RWPE1 (cell line): ENCODE measurements around the gene PCDHA8.

Source experiments
- CTCF ChIA-PET: fragments of 350-600 bp; sonication (Branson Sonifier 250); formaldehyde crosslinking; extraction: SDS; loops from one replicate; lab custom pipeline; 2021; lab: Yijun Ruan, JAX
- POLR2A ChIA-PET: fragments of 400-600 bp; formaldehyde crosslinking; extraction: SDS; loops from one replicate; lab custom pipeline; 2020; ENCODE audit warnings: antibody characterized with exemption; ENCODE audit not compliant: low non-redundant PET; lab: Yijun Ruan, JAX
- DNase-seq: peaks from one replicate; pipeline ENCODE4 v3.0.0; 2012; ENCODE audit warnings: low spot score
- H3K27ac ChIP-seq: fragments of 450-650 bp; 2 replicates; pipeline ENCODE4 v1.5.1; 2017
- TF ChIP-seq, protein P1 (sequence below): fragments of 450-650 bp; conservative IDR thresholded peaks from 2 replicates; pipeline ENCODE4 v1.5.1; 2017; ENCODE audit warnings: low read depth, mild to moderate bottlenecking

Gene PCDHA8

GRCh38 chr5:140882591-140882899 lies 41.6 kb downstream of the PCDHA8 start:
- POLR2A ChIA-PET: no interaction called here
- CTCF ChIA-PET: interaction anchor here (0.6 to 4.0 kb wide), 16 partner anchors 9 to 1054 kb away, joined by 3 to 50 read pairs (median 4); partner anchors contain the start of genes PCDHA11, PCDHA8, PCDHAC1 and PCDHAC2
- peak; percentile 62 for DNase-seq
- H3K27ac ChIP-seq: no peak overlapping the region
- TF ChIP-seq, protein P1, sequence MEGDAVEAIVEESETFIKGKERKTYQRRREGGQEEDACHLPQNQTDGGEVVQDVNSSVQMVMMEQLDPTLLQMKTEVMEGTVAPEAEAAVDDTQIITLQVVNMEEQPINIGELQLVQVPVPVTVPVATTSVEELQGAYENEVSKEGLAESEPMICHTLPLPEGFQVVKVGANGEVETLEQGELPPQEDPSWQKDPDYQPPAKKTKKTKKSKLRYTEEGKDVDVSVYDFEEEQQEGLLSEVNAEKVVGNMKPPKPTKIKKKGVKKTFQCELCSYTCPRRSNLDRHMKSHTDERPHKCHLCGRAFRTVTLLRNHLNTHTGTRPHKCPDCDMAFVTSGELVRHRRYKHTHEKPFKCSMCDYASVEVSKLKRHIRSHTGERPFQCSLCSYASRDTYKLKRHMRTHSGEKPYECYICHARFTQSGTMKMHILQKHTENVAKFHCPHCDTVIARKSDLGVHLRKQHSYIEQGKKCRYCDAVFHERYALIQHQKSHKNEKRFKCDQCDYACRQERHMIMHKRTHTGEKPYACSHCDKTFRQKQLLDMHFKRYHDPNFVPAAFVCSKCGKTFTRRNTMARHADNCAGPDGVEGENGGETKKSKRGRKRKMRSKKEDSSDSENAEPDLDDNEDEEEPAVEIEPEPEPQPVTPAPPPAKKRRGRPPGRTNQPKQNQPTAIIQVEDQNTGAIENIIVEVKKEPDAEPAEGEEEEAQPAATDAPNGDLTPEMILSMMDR: no peak

GRCh38 chr5:140883373-140883772 lies 42.4 kb downstream of the PCDHA8 start:
- TF ChIP-seq, protein P1: no peak
- POLR2A ChIA-PET: no interaction called here
- CTCF ChIA-PET: interaction anchor here (0.5 to 4.0 kb wide), 10 partner anchors 24 to 157 kb away, joined by 3 to 50 read pairs (median 4); partner anchors contain the start of genes PCDHA8 and PCDHAC1

DNA sequence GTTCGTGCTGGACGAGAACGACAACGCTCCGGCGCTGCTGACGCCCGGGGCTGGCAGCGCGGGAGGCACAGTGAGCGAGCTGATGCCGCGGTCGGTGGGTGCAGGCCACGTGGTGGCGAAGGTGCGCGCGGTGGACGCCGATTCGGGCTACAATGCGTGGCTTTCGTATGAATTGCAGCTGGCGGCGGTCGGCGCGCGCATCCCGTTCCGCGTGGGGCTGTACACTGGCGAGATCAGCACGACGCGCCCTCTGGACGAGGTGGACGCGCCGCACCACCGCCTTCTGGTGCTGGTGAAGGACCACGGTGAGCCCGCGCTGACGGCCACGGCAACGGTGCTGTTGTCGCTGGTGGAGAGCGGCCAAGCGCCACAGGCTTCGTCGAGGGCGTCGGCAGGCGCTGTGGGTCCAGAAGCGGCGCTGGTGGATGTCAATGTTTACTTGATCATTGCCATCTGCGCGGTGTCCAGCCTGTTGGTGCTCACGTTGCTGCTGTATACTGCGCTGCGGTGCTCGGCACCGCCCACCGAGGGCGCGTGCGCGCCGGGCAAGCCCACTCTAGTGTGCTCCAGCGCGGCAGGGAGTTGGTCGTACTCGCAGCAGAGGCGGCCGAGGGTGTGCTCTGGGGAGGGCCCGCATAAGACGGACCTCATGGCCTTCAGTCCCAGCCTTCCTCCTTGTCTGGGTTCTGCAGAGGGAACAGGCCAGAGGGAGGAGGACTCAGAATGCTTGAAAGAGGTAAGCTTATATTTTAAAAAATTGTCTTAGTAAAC lies 43.1 kb downstream of the PCDHA8 start:
- POLR2A ChIA-PET: no interaction called here
- DNase-seq: no peak
- TF ChIP-seq, protein P1: no peak
- CTCF ChIA-PET: interaction anchor here (0.5 to 2.5 kb wide), 4 partner anchors 42 to 151 kb away, joined by 3 to 15 read pairs (median 6); partner anchors contain the start of gene PCDHAC1
- no peak overlapping the region for H3K27ac ChIP-seq

More at GRCh38 chr5:140883373-140883772, 42.4 kb downstream of the PCDHA8 start:
- H3K27ac ChIP-seq: no peak overlapping the region
- no peak for DNase-seq
